Measurements from ENCODE around the gene ITFG2. TPM values are rescaled to one million over a fixed set of nuclear protein-coding genes. Genes with fewer than 3 reads are reported as not detected.

The ITFG2 gene
- total and polyA plus RNA-seq, 8 donors: 17.0 to 51.6 (median 24.1) TPM

Other genes with a start within 250 kb of the ITFG2 start
- gene FKBP4, start 17.7 kb upstream of the ITFG2 start, total RNA-seq: 10 to 100 TPM; 45.5 to 72.8 (median 51.0) TPM
- 10 to 100 TPM; 24.2 to 31.4 TPM for gene FKBP4, start 17.7 kb upstream of the ITFG2 start, polyA plus RNA-seq
- under 1 TPM; 0.13 to 0.83 (median 0.33) TPM for gene NRIP2, start 22.4 kb downstream of the ITFG2 start, total RNA-seq
- gene NRIP2, start 22.4 kb downstream of the ITFG2 start, polyA plus RNA-seq: 1 to 10 TPM in 1 of 2 donors, under 1 TPM in 1; 0.68 to 1.2 TPM
- gene TEX52, start 44.4 kb downstream of the ITFG2 start, total RNA-seq: under 1 TPM in 1 of 6 donors, not detected in 5; 0.19 TPM
- gene TEX52, start 44.4 kb downstream of the ITFG2 start, polyA plus RNA-seq: not detected
- 1 to 10 TPM in 1 of 6 donors, under 1 TPM in 4, not detected in 1; 0.12 to 1.5 (median 0.60) TPM for gene FOXM1, start 64.5 kb downstream of the ITFG2 start, total RNA-seq
- gene FOXM1, start 64.5 kb downstream of the ITFG2 start, polyA plus RNA-seq: under 1 TPM; 0.19 to 0.65 TPM
- gene RHNO1, start 64.6 kb downstream of the ITFG2 start, total RNA-seq: 10 to 100 TPM in 2 of 6 donors, 1 to 10 TPM in 4; 5.7 to 12.6 (median 8.0) TPM
- gene RHNO1, start 64.6 kb downstream of the ITFG2 start, polyA plus RNA-seq: 10 to 100 TPM in 1 of 2 donors, 1 to 10 TPM in 1; 6.9 to 11.3 TPM
- 1 to 10 TPM; 4.1 to 9.0 (median 5.7) TPM for gene TULP3, start 78.2 kb downstream of the ITFG2 start, total RNA-seq
- 1 to 10 TPM; 6.3 to 8.9 TPM for gene TULP3, start 78.2 kb downstream of the ITFG2 start, polyA plus RNA-seq
- gene TEAD4, start 146.7 kb downstream of the ITFG2 start, total RNA-seq: 10 to 100 TPM; 22.6 to 43.8 (median 31.0) TPM
- gene TEAD4, start 146.7 kb downstream of the ITFG2 start, polyA plus RNA-seq: 10 to 100 TPM; 17.4 to 30.3 TPM

Data from pancreas (tissue), 8 donors.